Measurements from ENCODE around the gene IRF6. TPM values are rescaled to one million over a fixed set of nuclear protein-coding genes. Genes with fewer than 3 reads are reported as not detected.

The IRF6 gene
- polyA plus RNA-seq, 3 donors = 1.8 to 10.4 (median 2.0) TPM

DNA sequence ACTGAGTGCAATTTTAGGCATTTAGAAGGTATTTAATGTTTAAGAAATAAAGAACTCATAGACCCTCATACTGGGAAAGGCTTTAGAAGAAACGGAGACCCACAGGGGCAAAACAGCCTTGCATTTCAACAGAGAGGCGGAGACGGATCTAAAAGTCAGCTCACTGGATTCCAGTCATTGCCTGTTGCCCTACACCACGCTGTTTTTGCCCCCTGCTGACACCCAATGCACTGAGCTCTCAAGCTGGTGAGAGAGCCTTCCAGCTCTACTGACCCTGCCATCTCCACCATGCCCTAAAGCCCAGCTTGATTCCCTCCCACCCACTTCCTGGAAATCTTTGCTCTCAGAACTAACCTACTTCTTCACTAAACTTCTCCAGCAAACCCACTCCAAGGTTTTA, 57.3 kb downstream of the IRF6 start:
- H3K27ac ChIP-seq (ENCODE audit: low read depth, low read length) = no peak overlapping the region
- WGBS, 3 donors = 62 to 73% (median 66%) methylated on average over 4 of the region's 4 CpGs

DNA sequence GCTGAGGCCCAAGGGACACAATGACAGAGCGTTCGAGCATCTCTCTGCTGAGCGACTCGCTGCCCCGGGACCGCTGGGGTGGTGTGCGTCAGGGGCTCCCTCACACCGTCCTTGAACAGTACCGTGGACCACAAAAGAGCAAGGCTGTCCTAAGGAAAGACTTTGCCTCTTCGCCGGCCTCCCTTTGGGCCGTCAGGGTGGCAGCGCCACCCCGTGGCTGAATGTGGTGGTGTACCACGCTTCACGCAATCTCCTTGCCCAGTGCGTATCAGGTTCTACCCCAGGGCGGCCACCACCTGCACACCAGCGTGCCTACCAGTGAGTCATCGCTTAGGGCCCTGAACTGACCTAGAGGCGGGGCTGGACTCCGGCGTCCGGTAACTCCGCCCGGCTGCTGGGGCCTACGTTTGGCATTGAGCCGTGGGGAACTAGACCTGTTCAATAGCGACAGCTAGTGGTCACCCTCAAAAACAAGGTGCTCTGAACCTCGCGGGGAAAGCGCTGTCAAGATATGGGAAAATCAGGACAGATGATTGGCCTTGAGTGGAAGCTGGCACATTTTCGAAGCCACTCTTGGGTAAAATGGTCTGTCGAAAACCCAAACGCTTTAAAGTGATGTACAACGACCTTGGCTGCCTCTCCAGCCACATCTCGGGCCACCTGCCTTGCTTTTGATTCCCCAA, 58.2 kb downstream of the IRF6 start:
- 10 to 18% (median 17%) methylated on average over 37 of the region's 37 CpGs for WGBS, 3 donors
- no peak overlapping the region for H3K27ac ChIP-seq (ENCODE audit: low read depth, low read length)

DNA sequence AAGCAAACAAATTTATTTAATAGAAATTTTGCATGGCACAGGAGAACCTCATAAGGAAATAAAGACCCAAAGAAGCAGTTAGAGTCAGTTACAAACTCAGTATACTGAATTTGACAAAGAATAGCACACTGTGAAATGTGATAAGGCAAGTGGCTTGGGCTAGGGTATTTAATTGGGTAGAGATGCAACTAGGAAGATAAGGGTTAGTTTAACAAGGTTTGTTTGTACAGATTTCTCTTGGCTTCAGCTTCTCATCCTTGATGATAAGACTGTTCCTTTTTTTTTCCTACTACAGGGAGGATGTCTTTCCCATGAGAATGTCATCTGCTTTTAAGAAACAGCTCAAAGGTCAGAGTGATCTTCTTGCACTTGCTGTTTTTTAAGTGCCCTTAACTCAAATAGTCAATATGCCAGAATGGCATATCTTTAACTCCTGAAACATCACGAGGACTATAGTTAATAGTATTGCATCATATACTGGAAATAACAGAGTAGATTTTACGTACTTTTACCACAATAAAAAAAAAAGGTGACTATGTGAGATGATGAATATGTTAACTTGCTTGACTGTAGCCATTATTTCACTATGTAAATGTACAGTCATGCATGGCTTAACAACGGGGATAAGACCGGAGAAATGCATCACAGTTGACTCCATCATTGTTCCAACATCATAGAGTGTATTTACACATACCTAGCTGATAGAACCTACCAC, 59.3 kb downstream of the IRF6 start:
- H3K27ac ChIP-seq (ENCODE audit: low read depth, low read length) = no peak overlapping the region
- WGBS, 3 donors = 61 to 67% (median 65%) methylated on average over 4 of the region's 4 CpGs

DNA sequence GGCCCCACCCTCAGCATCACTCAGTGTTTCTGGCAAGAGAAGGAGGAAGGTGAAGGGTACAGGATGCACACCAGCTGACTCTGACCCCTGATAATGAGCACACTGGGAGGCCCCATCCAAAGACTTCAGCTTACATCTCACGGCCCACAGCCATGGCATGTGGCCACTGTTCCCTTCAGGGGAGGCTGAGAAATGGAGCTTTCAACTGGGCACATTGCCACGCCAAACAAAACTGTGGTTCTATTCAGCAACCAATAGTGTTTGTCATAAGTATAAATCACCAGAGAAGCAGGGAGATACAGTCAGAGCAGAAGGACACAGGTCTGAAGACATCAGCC, 62.8 kb downstream of the IRF6 start:
- H3K27ac ChIP-seq (ENCODE audit: low read depth, low read length) = no peak overlapping the region
- 38 to 49% (median 47%) methylated on average over 2 of the region's 2 CpGs for WGBS, 3 donors

DNA sequence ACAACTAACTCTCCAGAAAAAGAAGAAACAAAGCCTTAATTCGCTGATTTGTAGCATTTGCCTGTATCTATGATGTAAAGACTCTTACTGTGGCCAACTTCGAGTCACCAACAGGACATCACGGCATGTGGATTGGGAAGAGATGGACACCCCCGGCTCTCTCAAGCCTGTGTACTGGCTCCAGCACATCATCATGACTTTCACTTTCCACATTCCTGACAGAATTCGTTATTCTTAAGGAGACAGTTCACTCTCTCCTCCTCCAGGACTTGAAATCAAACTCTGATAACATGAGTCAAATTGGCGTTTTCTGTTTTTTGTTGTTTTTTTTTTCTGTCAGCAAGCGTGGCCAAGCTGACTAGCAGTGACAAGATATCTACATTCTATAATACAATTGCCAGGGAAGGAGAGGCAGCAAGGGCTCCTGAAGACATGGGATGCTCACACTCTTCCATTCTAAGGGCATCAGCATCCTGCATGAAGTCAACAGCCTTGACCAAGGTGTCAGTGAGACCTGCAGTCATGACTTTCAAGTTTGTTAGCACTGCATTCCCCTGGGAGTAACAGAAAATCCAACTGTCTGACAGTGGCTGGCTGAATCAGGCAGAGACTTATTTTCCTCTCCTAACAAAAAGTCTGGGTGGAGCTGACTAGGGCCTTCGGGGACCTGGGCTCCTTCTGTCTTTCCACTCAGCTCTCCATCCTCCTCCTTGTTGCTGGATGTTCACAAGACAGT, 63.4 kb downstream of the IRF6 start:
- no peak overlapping the region for H3K27ac ChIP-seq (ENCODE audit: low read depth, low read length)
- 48 to 53% (median 51%) methylated on average over 8 of the region's 8 CpGs for WGBS, 3 donors

DNA sequence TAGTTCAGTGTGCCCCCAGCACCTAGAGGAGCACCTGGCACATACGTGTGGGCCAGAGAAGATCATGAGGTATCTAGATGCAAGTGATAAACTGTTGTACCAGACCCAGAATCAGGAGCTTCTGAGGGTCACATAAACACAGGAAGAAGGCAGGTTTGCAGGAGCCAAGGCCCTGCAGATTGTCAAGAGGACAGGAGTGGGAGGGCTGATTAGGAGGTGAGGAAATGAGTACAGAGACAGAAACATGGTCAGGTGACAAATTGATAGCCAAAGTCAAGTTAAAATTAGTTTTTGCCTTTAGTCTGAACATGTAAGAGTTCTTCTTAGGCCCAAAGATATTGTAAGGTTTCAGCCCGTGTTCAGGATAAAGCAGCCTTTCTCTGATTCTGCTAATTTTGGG, 64.1 kb downstream of the IRF6 start:
- 46 to 72% (median 68%) methylated on average over 2 of the region's 2 CpGs for WGBS, 3 donors
- no peak overlapping the region for H3K27ac ChIP-seq (ENCODE audit: low read depth, low read length)

DNA sequence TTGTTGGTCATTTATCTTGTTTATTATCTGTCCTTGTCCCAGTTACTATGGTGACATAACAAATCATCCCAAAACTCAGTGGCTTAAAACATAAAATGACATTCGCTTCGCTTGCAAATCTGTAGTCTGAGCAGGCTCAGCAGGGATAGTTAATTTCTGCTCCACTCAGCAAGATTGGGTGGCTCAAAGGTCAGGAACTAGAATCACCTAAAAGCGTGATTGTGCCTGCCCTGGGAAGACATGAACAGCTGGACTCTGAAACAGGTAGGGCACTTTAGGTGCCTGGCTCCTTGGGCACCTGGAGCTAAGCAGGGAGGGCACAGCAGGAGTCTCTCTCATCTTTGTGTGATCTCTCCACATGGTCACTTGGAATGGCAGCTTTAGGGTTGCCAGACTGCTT, 64.7 kb downstream of the IRF6 start:
- WGBS, 3 donors = 78 to 91% (median 87%) methylated on average over 3 of the region's 3 CpGs
- H3K27ac ChIP-seq (ENCODE audit: low read depth, low read length) = no peak overlapping the region

DNA sequence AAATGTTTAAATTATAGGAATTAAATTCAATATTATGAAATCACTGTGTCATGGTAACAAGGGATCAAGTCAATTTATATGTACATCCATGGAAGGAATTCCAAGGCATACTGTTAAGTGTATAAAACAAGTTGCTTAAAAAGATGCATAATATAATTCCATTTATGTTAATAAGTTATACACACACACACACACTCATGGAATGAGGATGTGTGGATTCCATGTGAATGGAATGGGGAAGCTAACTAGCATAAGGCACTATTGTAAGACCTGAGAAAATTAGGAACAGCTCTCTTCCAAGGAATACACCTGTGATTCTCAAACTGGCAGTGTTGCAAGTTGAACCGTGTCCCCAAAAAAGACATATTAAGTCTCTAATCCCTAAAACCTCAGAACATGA, 67.7 kb downstream of the IRF6 start:
- 85 to 97% (median 95%) methylated on average over 1 of the region's 1 CpG for WGBS, 3 donors
- H3K27ac ChIP-seq (ENCODE audit: low read depth, low read length) = no peak overlapping the region

DNA sequence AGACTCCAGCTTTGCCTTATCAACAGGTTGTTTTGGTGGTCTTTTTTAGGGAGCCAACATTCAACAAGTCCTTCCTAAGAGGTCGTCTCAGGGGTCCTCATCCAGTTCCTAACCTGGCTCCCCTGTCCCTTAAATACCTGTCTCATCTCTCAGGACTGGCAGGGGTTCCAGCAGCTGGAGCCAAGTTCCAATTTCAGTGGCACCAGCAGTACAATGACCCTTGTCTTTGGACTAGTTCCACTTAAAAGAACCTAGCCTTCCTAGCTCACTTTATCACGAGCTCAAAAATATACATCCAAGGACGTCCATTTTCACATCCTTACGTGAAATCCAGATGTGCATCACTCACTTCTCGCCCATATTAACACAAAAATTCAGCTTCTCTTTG, 68.8 kb downstream of the IRF6 start:
- no peak overlapping the region for H3K27ac ChIP-seq (ENCODE audit: low read depth, low read length)
- WGBS, 3 donors = 80 to 90% (median 81%) methylated on average over 5 of the region's 5 CpGs

DNA sequence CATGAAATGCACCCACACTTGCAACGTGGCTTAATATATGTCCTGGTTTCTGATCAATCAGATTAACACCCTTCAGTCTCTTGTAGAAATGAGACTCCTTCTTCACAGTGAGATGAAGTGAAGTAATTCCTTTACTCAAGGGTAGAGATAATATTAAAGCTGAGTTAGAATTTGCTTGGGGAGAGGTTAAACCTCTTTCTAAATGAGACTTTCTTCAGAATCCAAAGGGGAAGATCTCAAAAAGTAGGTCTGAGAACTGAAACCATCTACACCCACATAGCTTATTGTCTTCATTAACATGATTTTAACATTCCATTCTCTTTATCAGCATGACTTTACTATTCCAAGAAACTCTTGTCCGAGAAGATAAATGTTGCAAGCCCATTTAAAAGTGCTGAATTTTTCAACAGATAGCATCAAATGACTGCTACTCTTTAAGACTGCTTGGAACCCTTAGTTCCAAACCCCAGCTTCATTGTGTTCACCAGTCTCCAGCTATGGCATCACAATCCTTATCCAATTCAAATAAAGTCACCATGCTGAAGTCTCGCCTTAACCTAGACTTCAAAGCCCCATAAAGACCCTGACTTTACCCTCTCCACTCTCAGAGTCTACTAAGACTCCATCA, 69.3 kb downstream of the IRF6 start:
- 66 to 76% (median 67%) methylated on average over 3 of the region's 3 CpGs for WGBS, 3 donors
- H3K27ac ChIP-seq (ENCODE audit: low read depth, low read length) = no peak overlapping the region

Other genes starting within 250 kb of the IRF6 start
- under 1 TPM in 2 of 3 donors, not detected in 1; 0.04 to 0.18 TPM for gene CAMK1G, start 222.4 kb downstream of the IRF6 start, polyA plus RNA-seq
- 10 to 100 TPM in 1 of 3 donors, 1 to 10 TPM in 2; 3.3 to 36.4 (median 5.3) TPM for gene LAMB3, start 153.7 kb downstream of the IRF6 start, polyA plus RNA-seq
- gene G0S2, start 130.7 kb downstream of the IRF6 start, polyA plus RNA-seq = 1,000 to 10,000 TPM in 1 of 3 donors, 100 to 1,000 TPM in 2; 291 to 4,779 (median 509) TPM
- 10 to 100 TPM in 1 of 3 donors, 1 to 10 TPM in 2; 1.3 to 17.5 (median 4.9) TPM for gene HSD11B1, start 101.3 kb downstream of the IRF6 start, polyA plus RNA-seq
- gene TRAF3IP3, start 50.1 kb downstream of the IRF6 start, polyA plus RNA-seq = 1 to 10 TPM in 2 of 3 donors, under 1 TPM in 1; 0.22 to 6.3 (median 1.8) TPM
- under 1 TPM; 0.22 to 0.56 (median 0.44) TPM for gene C1orf74, start 21.6 kb downstream of the IRF6 start, polyA plus RNA-seq
- 1 to 10 TPM; 1.7 to 3.6 (median 2.0) TPM for gene UTP25, start 21.8 kb upstream of the IRF6 start, polyA plus RNA-seq
- under 1 TPM in 1 of 3 donors, not detected in 2; 0.09 TPM for gene SYT14, start 132.1 kb upstream of the IRF6 start, polyA plus RNA-seq